ENCODE measurements around the gene HSD17B11.
"Not testable (repeated sequence)": the region's sequence is repeated elsewhere in the genome, so short reads cannot be mapped to it uniquely, and the experiment has no call there.

Gene HSD17B11

GRCh38 chr4:87390891-87391575, at the start of gene HSD17B11:
Gene HSD17B11 (minus strand): TSS chr4:87391188. CDS start chr4:87391070, 118 bp downstream.
- H3K9me3 Mint-ChIP-seq (ENCODE audit: low read depth), result no peaks in the 10 kb centered on the region
- H3K27me3 Mint-ChIP-seq, result no peaks in the 10 kb centered on the region
- peak within 1 kb of the TSS; percentile 95 for H3K4me3 Mint-ChIP-seq
- H3K4me1 Mint-ChIP-seq (ENCODE audit: low read depth), result peaks cover 58% of the 10 kb centered on the region
- peaks cover 2% of the 10 kb centered on the region for H3K36me3 Mint-ChIP-seq
- peak within 1 kb of the TSS; percentile 93 for H3K27ac Mint-ChIP-seq

- no peaks in the 10 kb centered on the region for H3K27me3 Mint-ChIP-seq
- peaks cover 40% of the 10 kb centered on the region for H3K4me1 Mint-ChIP-seq (ENCODE audit: low read depth)
- no peak overlapping the region for H3K27ac Mint-ChIP-seq
- no peak overlapping the region for H3K4me3 Mint-ChIP-seq
- peaks cover 10% of the 10 kb centered on the region for H3K36me3 Mint-ChIP-seq
- no peaks in the 10 kb centered on the region for H3K9me3 Mint-ChIP-seq (ENCODE audit: low read depth)
Measured at GRCh38 chr4:87433342-87433741, 42.4 kb upstream of the HSD17B11 start.

- Mint-ChIP-seq H3K9me3 (ENCODE audit: low read depth) (no peaks in the 10 kb centered on the region), H3K27ac (peak overlapping the region; percentile 2), H3K36me3 (peaks cover 3% of the 10 kb centered on the region), H3K27me3 (no peaks in the 10 kb centered on the region), H3K4me3 (no peak overlapping the region), H3K4me1 (ENCODE audit: low read depth) (peaks cover 55% of the 10 kb centered on the region)
Measured at GRCh38 chr4:87430038-87430437, 39.0 kb upstream of the HSD17B11 start.

- Mint-ChIP-seq H3K4me1 (ENCODE audit: low read depth) (peaks cover 60% of the 10 kb centered on the region), H3K4me3 (no peak overlapping the region), H3K9me3 (ENCODE audit: low read depth) (no peaks in the 10 kb centered on the region), H3K36me3 (peaks cover 3% of the 10 kb centered on the region), H3K27me3 (no peaks in the 10 kb centered on the region), H3K27ac (no peak overlapping the region)
Measured at GRCh38 chr4:87428979-87429378, 38.0 kb upstream of the HSD17B11 start.

- Mint-ChIP-seq H3K36me3 (no peaks in the 10 kb centered on the region), H3K9me3 (ENCODE audit: low read depth) (no peaks in the 10 kb centered on the region), H3K4me1 (ENCODE audit: low read depth) (peaks cover 61% of the 10 kb centered on the region), H3K27me3 (no peaks in the 10 kb centered on the region), H3K27ac (no peak overlapping the region), H3K4me3 (no peak overlapping the region)
Measured at GRCh38 chr4:87427518-87427868, 36.5 kb upstream of the HSD17B11 start.

GRCh38 chr4:87426865-87427517, 36.0 kb upstream of the HSD17B11 start:
- no peaks in the 10 kb centered on the region for H3K27me3 Mint-ChIP-seq
- no peaks in the 10 kb centered on the region for H3K36me3 Mint-ChIP-seq
- no peak overlapping the region for H3K4me3 Mint-ChIP-seq

GRCh38 chr4:87425711-87426110, 34.7 kb upstream of the HSD17B11 start:
- H3K4me1 Mint-ChIP-seq (ENCODE audit: low read depth), result peaks cover 60% of the 10 kb centered on the region
- H3K9me3 Mint-ChIP-seq (ENCODE audit: low read depth), result no peaks in the 10 kb centered on the region
- no peaks in the 10 kb centered on the region for H3K36me3 Mint-ChIP-seq
- peak overlapping the region; percentile 17 for H3K27ac Mint-ChIP-seq
- H3K27me3 Mint-ChIP-seq, result no peaks in the 10 kb centered on the region
- no peak overlapping the region for H3K4me3 Mint-ChIP-seq

More at GRCh38 chr4:87426865-87427517, 36.0 kb upstream of the HSD17B11 start:
- peaks cover 61% of the 10 kb centered on the region for H3K4me1 Mint-ChIP-seq (ENCODE audit: low read depth)
- no peak overlapping the region for H3K27ac Mint-ChIP-seq
- H3K9me3 Mint-ChIP-seq (ENCODE audit: low read depth), result no peaks in the 10 kb centered on the region

GRCh38 chr4:87424099-87424543, 33.1 kb upstream of the HSD17B11 start:
- not testable (repeated sequence) for H3K27ac Mint-ChIP-seq; H3K27me3 Mint-ChIP-seq; H3K9me3 Mint-ChIP-seq (ENCODE audit: low read depth); H3K36me3 Mint-ChIP-seq
- Mint-ChIP-seq H3K4me1 (ENCODE audit: low read depth) (peaks cover 46% of the 10 kb centered on the region), H3K4me3 (peak overlapping the region; percentile 100)

GRCh38 chr4:87423317-87424098, 32.5 kb upstream of the HSD17B11 start:
- H3K4me3 Mint-ChIP-seq, result peak overlapping the region; percentile 100
- H3K27ac Mint-ChIP-seq, result peak overlapping the region; percentile 61
- peaks cover 43% of the 10 kb centered on the region for H3K4me1 Mint-ChIP-seq (ENCODE audit: low read depth)
- H3K36me3 Mint-ChIP-seq, result no peaks in the 10 kb centered on the region
- H3K27me3 Mint-ChIP-seq, result no peaks in the 10 kb centered on the region
- no peaks in the 10 kb centered on the region for H3K9me3 Mint-ChIP-seq (ENCODE audit: low read depth)

GRCh38 chr4:87422104-87423052, 31.4 kb upstream of the HSD17B11 start, which contains the start of gene NUDT9:
Gene NUDT9 (plus strand): TSS chr4:87422573. CDS start chr4:87422906, 333 bp downstream.
- H3K4me1 Mint-ChIP-seq (ENCODE audit: low read depth), result peaks cover 36% of the 10 kb centered on the region
- H3K4me3 Mint-ChIP-seq, result peak within 1 kb of the TSS; percentile 100
- H3K9me3 Mint-ChIP-seq (ENCODE audit: low read depth), result no peaks in the 10 kb centered on the region
- no peaks in the 10 kb centered on the region for H3K36me3 Mint-ChIP-seq
- H3K27me3 Mint-ChIP-seq, result no peaks in the 10 kb centered on the region
- peak within 1 kb of the TSS; percentile 100 for H3K27ac Mint-ChIP-seq

GRCh38 chr4:87420276-87420830, 29.4 kb upstream of the HSD17B11 start:
- Mint-ChIP-seq H3K4me3 (peak overlapping the region; percentile 4), H3K9me3 (ENCODE audit: low read depth) (no peaks in the 10 kb centered on the region), H3K27ac (peak overlapping the region; percentile 30), H3K27me3 (no peaks in the 10 kb centered on the region), H3K4me1 (ENCODE audit: low read depth) (peaks cover 30% of the 10 kb centered on the region), H3K36me3 (no peaks in the 10 kb centered on the region)

- Mint-ChIP-seq H3K4me1 (ENCODE audit: low read depth) (peaks cover 26% of the 10 kb centered on the region), H3K27me3 (no peaks in the 10 kb centered on the region), H3K36me3 (no peaks in the 10 kb centered on the region), H3K4me3 (peak overlapping the region; percentile 4), H3K9me3 (ENCODE audit: low read depth) (no peaks in the 10 kb centered on the region), H3K27ac (peak overlapping the region; percentile 30)
Measured at GRCh38 chr4:87419578-87420249, 28.7 kb upstream of the HSD17B11 start.

GRCh38 chr4:87418410-87418809, 27.4 kb upstream of the HSD17B11 start:
- H3K4me1 Mint-ChIP-seq (ENCODE audit: low read depth), result peaks cover 15% of the 10 kb centered on the region
- not testable (repeated sequence) for H3K9me3 Mint-ChIP-seq (ENCODE audit: low read depth); H3K27ac Mint-ChIP-seq; H3K4me3 Mint-ChIP-seq; H3K27me3 Mint-ChIP-seq; H3K36me3 Mint-ChIP-seq
